Right ventricle myocardium superior (tissue), 1 donor: ENCODE data around the gene PFN3. TPM values are rescaled to one million over a fixed set of nuclear protein-coding genes. Genes with fewer than 3 reads are reported as not detected.

Experiments
- ATAC-seq: fragments of 200-7000 bp; cut with Tn5 transposase; one replicate; pipeline ENCODE4 v1.9.1; 2020; ENCODE audit warnings: mild to moderate bottlenecking; ENCODE audit not compliant: poor library complexity
- DNase-seq: peaks from one replicate; pipeline ENCODE4 v3.0.0-alpha.2; 2020
- intact Hi-C: fragments of 100-400 bp; cut with DNase I; formaldehyde crosslinking; loops from one replicate; pipeline ENCODE4 v1.11.2; 2022
- total RNA-seq: library from RNA; stranded (reverse); fragmentation: NEBNext Ultra II Directional; extraction: Animal tissue kit (Norgen Biotek cat#: 25700); gene quantifications from one replicate; pipeline ENCODE4 v1.2.1, GENCODE V29; 2021
- donor health status: DM: no; HTN: yes; CAD: no; lungs with severe emphysema.

The PFN3 gene
- total RNA-seq, 1 donor from 2014 or later: not detected

- ATAC-seq (no peak), DNase-seq (no peak)
- intact Hi-C loops: no loop called here
Observed at GRCh38 chr5:177356746-177357145, 43.7 kb downstream of the PFN3 start.

DNA sequence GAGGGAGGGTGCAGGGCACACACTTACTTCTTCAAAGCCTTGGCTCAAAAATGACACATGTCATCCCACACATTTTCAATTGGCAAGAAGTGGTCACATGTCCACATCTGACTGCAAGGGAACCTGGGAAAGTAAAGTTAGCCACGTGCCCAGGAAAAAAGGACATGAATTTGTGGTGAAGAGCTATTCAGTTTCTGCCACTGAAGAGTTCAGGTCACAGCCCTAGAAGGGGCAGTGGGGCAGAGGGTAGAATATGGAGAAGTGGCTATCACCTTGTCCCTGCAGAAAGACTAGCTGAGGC, 44.6 kb downstream of the PFN3 start:
- ATAC-seq (no peak), DNase-seq (peak; percentile 6)
- intact Hi-C loops: no loop called here

GRCh38 chr5:177355162-177355867, 45.1 kb downstream of the PFN3 start:
- intact Hi-C loops: no loop called here
- DNase-seq (no peak), ATAC-seq (no peak)

GRCh38 chr5:177354711-177355110, 45.8 kb downstream of the PFN3 start:
- ATAC-seq: no peak
- DNase-seq: peak; percentile 13

GRCh38 chr5:177354256-177354655, 46.2 kb downstream of the PFN3 start:
- ATAC-seq: no peak
- intact Hi-C loops: no loop called here
- DNase-seq: no peak

More at GRCh38 chr5:177354711-177355110, 45.8 kb downstream of the PFN3 start:
- intact Hi-C loops: no loop called here

GRCh38 chr5:177353093-177353492, 47.4 kb downstream of the PFN3 start:
- intact Hi-C loops: no loop called here
- ATAC-seq: no peak

DNA sequence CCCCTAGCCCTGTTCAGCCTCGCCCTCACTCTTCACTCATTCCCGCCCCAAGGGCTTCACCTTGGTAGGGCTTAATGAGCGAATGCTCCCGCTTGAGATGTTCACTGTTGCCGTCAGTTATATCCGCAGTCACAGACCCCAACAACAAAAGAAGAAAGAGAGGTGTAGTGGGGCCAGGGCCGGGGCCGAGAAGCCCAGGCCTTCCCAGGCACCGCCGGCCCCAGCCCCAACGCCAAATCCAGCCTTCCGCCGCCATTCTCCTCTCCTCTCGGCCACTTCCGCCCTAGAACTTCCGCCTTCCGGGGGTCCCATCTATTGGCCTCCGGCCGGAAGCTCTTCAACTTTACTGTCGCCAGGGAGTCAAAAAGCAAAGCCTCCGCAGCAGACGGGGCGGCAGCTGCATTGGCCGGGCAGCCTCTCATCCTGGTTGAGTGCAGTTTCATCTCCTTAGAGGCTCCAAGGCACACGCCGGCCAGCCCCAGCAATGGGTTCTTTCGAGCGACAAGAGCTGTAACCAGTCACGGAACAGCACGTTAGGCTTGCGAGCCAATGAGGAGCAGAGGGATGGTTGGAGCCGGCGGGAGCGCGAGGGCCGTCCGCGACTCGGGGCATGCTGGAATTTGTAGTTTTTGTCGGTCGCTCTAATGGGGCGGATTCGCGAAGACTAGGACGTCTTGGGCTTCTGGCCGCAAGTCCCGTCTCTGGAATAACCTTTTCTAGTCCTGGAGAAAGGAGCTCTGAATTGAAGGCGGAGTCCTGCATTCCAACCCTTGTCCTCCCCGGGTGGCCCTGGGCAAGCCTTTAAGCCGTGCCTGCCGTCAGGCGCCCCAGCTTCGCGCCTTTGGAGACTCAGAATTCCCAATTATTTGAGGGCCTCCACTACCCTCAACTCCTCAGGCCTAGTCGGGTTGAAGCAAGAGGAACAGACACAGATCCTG, 48.8 kb downstream of the PFN3 start, which contains the start of gene LMAN2:
Gene LMAN2 (minus strand): TSS at position 277 of the 938 bp plus-strand sequence. CDS start 21 bp downstream, at position 256.
- DNase-seq: peak; percentile 95
- ATAC-seq: peak; percentile 99
- intact Hi-C loops: no loop called here

More at GRCh38 chr5:177353093-177353492, 47.4 kb downstream of the PFN3 start:
- DNase-seq: peak; percentile 26

DNA sequence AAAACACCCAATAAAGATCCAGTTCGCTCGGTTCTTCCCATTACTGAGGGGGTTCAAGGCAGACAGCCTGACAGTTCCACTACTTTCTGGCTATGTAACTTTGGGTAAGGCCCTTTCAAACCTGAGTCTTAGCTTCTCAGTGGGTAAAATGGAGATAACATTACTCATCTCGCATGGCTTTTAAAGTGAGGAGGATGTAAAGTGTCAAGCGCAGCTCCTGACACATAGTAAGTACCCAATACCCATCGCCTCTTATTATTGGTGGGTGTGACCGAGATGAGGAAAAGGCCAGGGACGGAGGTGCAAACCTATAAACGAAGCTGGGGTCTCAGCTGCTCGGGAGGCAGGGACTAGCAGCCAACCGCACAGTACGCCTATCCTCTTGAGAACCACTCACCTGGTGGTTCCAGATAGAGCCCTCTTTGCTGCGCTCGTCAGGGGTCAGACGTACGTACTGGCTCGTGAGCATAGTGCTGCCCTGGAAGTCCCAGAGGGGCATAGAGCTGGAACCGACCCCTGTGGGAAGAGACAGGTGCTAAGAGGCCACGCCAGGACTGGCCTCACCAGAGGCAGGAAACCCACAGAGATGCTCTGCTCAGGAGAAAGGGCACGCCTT, 49.6 kb downstream of the PFN3 start:
- peak; percentile 34 for DNase-seq
- intact Hi-C loops: no loop called here
- no peak for ATAC-seq

Other genes starting within 250 kb of the PFN3 start
- 21.2 TPM for gene RAB24, start 96.9 kb downstream of the PFN3 start, total RNA-seq
- 27.6 TPM for gene PRELID1, start 96.9 kb downstream of the PFN3 start, total RNA-seq
- gene MXD3, start 88.8 kb downstream of the PFN3 start, total RNA-seq: 2.5 TPM
- 56.8 TPM for gene LMAN2, start 49.0 kb downstream of the PFN3 start, total RNA-seq
- 2.4 TPM for gene RGS14, start 42.7 kb downstream of the PFN3 start, total RNA-seq
- not detected for gene SLC34A1, start 16.2 kb downstream of the PFN3 start, total RNA-seq
- not detected for gene F12, start 8.9 kb upstream of the PFN3 start, total RNA-seq
- 16.0 TPM for gene GRK6, start 26.0 kb upstream of the PFN3 start, total RNA-seq
- gene PRR7, start 46.2 kb upstream of the PFN3 start, total RNA-seq: 0.59 TPM
- gene DBN1, start 73.0 kb upstream of the PFN3 start, total RNA-seq: 24.2 TPM
- 37.0 TPM for gene PDLIM7, start 96.9 kb upstream of the PFN3 start, total RNA-seq
- gene DOK3, start 109.2 kb upstream of the PFN3 start, total RNA-seq: 4.2 TPM
- 22.6 TPM for gene DDX41, start 116.3 kb upstream of the PFN3 start, total RNA-seq
- 23.2 TPM for gene FAM193B, start 153.9 kb upstream of the PFN3 start, total RNA-seq
- gene TMED9, start 191.5 kb upstream of the PFN3 start, total RNA-seq: 61.0 TPM
- gene B4GALT7, start 199.5 kb upstream of the PFN3 start, total RNA-seq: 12.9 TPM